Endothelial cell of umbilical vein (primary cell): Measurements from ENCODE around the gene OLFM1.

Experiments
- CTCF ChIP-seq, 2 donors: IDR thresholded peaks; 1 replicate in 1 of 2; 2 replicates in 1 of 2; pipeline ENCODE4 v1.5.1; 2011; ENCODE audit warnings: low read length in 2 of 2, mild to moderate bottlenecking in 2 of 2, moderate library complexity in 2 of 2, control low read depth in 1 of 2, inconsistent platforms in 1 of 2, low read depth in 1 of 2; ENCODE audit not compliant: insufficient read depth in 1 of 2; ENCODE audit errors: extremely low read depth in 1 of 2
- EZH2 ChIP-seq: IDR thresholded peaks from 2 replicates; pipeline ENCODE4 v1.6.1; 2012; ENCODE audit warnings: borderline replicate concordance, low read depth, mild to moderate bottlenecking, moderate library complexity, low read length, inconsistent platforms; ENCODE audit not compliant: severe bottlenecking

GRCh38 chr9:135055181-135055580 is 32.3 kb upstream of the OLFM1 start:
- TF ChIP-seq CTCF (IDR thresholded peaks at IDR 0.05; ENCODE audit: extremely low read depth in 1 of 2, insufficient read depth in 1 of 2, low read depth in 1 of 2, low read length in 2 of 2) (no peak), EZH2 (no peak)
